NB4 (cell line): ENCODE data around the gene TMEM120B.

Source experiments
- MYC ChIP-seq: IDR thresholded peaks from 2 replicates; pipeline ENCODE4 v1.6.1; 2011; ENCODE audit warnings: low read depth, low read length
- POLR2A ChIP-seq: IDR thresholded peaks from 2 replicates; pipeline ENCODE4 v1.6.1; 2011; ENCODE audit warnings: mild to moderate bottlenecking; ENCODE audit not compliant: insufficient read length; ENCODE audit errors: extremely low read depth
- TF ChIP-seq, protein P1 (sequence below): IDR thresholded peaks from one replicate; pipeline ENCODE4 v1.5.1; 2012; ENCODE audit warnings: low read depth, low read length
- TF ChIP-seq, protein P2 (sequence below): IDR thresholded peaks from 2 replicates; pipeline ENCODE4 v1.6.1; 2011; ENCODE audit warnings: low read depth, low read length

DNA sequence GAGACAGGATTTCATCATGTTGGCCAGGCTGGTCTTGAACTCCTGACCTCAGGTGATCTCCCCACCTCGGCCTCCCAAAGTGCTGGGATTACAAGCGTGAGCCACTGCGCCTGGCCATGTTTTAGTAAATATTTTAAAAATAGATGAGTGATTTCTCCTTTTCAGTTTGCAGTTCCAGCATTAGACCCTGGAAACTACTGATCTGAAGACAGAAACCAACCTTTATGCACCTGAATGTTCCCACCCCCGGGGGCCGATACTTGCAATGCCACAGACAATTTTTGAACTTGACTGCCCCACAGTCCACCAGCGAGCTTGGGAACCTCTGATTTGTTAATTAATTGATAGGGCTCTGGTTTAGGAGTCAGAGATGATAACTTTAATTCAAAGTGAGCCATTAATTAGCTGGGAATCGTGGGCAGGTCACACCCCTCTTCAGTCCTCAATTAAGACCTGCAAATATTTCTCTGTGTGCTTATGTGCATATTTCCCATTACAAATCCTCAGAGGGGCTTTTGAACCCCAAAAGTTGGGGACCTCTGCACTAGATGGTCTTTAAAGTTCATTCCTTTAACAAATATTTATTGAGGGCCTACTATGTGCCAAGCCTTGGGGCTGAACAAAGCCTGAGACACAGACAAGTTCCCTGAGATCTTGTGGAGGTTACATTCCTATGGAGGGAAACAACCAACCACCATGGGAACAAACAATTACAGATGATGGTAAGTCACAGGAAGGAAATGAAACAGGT is 4.1 kb upstream of the TMEM120B start:
- TF ChIP-seq POLR2A, result no peak
- TF ChIP-seq, protein P1, sequence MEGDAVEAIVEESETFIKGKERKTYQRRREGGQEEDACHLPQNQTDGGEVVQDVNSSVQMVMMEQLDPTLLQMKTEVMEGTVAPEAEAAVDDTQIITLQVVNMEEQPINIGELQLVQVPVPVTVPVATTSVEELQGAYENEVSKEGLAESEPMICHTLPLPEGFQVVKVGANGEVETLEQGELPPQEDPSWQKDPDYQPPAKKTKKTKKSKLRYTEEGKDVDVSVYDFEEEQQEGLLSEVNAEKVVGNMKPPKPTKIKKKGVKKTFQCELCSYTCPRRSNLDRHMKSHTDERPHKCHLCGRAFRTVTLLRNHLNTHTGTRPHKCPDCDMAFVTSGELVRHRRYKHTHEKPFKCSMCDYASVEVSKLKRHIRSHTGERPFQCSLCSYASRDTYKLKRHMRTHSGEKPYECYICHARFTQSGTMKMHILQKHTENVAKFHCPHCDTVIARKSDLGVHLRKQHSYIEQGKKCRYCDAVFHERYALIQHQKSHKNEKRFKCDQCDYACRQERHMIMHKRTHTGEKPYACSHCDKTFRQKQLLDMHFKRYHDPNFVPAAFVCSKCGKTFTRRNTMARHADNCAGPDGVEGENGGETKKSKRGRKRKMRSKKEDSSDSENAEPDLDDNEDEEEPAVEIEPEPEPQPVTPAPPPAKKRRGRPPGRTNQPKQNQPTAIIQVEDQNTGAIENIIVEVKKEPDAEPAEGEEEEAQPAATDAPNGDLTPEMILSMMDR, result no peak
- TF ChIP-seq, protein P2, sequence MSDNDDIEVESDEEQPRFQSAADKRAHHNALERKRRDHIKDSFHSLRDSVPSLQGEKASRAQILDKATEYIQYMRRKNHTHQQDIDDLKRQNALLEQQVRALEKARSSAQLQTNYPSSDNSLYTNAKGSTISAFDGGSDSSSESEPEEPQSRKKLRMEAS, result no peak
- no peak for TF ChIP-seq MYC
